HG02610 (cell line): ENCODE measurements around the gene ATP11A.
"Not testable (repeated sequence)": the region's sequence is repeated elsewhere in the genome, so short reads cannot be mapped to it uniquely, and the experiment has no call there.

Source experiments
- ATAC-seq: cut with Tn5 transposase; IDR thresholded peaks from one replicate; pipeline ENCODE4 v1.9.1; 2021; ENCODE audit warnings: mild to moderate bottlenecking, moderate library complexity; ENCODE audit not compliant: unreplicated experiment

The ATP11A gene

DNA sequence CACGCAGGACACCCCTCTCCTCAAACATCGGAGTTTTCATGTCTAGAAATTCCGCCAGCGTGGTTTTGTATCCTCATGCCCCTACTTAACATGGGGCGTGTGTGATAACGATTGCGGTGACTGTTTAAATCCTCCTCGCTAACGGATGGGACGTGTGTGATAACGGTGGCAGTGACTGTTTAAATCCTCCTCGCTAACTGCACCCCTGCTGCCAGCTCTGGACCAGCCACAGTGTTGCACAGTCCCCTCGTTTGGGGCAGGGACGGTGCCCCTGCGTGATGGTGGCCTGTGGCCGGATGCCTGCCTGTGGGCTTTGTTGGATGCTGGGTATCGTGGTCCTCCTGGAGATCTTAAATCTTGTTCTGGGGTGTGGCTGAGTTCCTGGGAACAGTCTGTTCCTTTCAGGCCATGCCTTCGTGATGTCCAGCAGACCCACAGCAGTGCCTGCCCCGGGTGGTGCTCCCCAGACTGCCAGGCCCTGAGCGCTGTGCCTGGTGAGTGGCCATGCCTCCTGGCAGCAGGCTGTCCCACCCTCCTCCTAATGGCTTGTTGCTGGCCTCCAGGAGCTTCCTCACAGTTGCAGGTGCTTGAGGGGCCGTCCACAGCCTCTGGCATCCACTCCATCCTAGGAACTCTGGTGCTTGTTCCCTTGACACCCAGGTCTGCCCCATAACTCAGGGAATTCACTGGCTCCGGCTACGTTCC is 156.7 kb downstream of the ATP11A start:
- ATAC-seq = no peak

GRCh38 chr13:112849500-112849899 is 159.7 kb downstream of the ATP11A start:
- ATAC-seq = no peak

DNA sequence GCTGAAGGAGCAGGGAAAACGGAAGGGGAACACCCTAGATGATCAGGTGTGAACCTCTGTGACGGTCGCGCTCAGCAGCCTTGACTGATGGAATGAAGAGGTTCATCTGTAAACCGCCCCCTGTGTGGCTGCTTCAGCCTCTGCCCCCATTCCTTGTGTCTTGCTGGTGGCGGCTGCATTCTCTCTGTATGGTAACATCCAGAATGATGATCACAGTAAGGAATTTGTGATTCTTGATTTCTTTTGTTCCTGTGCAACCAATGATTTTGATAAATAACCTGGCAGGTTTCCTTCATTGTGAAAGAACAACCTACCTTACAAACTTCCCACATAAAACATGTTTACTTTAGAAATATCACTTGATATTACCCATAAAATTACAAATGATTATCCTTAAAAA is 160.4 kb downstream of the ATP11A start:
- ATAC-seq = no peak

- no peak for ATAC-seq
Measured at GRCh38 chr13:112851107-112852038, 161.5 kb downstream of the ATP11A start.

GRCh38 chr13:112852392-112852791 is 162.6 kb downstream of the ATP11A start:
- ATAC-seq = no peak

DNA sequence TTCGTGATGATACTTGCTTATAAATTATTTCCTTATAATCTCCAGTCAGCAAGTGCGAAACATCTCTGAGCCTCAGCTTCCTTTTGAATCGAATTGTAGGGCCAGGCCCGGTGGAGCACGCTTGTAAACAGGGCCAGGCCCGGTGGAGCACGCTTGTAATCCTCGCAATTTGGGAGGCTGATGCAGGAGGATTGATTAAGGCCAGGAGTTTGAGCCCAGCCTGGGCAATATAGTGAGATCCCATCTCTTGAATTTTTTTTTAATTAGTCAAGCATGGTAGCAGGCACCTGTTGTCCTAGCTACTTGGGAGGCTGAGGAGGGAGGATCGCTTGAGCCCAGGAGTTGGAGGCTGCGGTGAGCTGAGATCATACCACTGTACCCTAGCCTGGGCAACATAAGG is 163.0 kb downstream of the ATP11A start:
- ATAC-seq = no peak

GRCh38 chr13:112854321-112854720 is 164.5 kb downstream of the ATP11A start:
- no peak for ATAC-seq

GRCh38 chr13:112855859-112856258 is 166.0 kb downstream of the ATP11A start:
- ATAC-seq = no peak

DNA sequence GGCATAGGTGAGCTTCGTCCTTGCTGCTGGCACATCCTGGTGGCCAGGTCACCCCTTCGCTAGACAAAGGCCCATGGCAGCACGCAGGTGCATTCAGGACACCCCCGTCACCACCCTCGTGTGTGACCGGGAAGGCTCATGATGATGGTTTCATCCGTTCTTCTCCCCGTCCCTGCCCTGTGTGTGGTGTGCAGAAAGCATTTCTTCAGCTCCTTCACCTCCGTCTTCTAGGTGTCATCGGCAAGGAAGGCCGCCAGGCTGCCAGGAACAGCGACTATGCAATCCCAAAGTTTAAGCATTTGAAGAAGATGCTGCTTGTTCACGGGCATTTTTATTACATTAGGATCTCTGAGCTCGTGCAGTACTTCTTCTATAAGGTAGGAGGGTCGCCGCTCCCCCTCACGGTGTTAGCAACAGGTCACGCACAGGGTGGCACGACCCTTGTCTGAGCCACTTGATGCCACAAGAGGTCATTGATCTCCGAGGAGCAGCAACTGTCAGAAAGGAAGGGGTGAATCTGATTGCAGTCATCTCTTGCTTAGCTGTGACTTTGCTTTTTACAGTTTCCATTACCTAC is 168.2 kb downstream of the ATP11A start:
- no peak for ATAC-seq

GRCh38 chr13:112859128-112859816 is 169.4 kb downstream of the ATP11A start:
- ATAC-seq = no peak

- peak; percentile 93 for ATAC-seq
Measured at GRCh38 chr13:112859817-112860190, 170.0 kb downstream of the ATP11A start.

DNA sequence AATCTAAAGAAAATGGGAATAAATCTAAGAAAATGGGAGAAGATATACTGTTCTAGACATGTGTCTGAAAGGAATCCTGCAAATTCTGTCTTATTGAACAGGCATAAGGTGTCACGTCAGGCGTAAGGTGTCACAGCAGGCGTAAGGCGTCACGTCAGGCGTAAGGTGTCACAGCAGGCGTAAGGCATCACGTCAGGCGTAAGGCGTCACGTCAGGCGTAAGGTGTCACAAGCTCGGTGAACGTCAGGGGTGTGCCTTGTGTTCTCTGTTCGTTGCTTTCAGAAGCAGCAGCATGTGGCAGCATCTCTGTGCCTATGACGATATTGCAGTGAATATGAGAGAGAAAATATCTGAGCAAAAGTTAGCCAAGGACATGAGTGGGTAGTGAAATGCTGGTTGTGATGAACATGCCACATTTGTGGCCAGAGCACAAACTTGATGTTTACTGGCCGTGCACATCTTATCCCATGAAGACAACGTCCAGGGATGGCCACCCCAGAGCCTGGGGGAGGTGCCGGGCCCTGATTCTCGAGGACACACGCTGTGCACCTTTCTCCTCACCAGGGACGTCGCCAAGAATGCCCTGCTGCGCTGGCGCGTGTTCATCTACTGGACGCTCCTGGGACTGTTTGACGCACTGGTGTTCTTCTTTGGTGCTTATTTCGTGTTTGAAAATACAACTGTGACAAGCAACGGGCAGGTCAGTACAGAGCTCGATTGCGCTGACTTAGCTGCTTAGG is 172.2 kb downstream of the ATP11A start:
- no peak for ATAC-seq

GRCh38 chr13:112863356-112863755 is 173.5 kb downstream of the ATP11A start:
- not testable (repeated sequence) for ATAC-seq

DNA sequence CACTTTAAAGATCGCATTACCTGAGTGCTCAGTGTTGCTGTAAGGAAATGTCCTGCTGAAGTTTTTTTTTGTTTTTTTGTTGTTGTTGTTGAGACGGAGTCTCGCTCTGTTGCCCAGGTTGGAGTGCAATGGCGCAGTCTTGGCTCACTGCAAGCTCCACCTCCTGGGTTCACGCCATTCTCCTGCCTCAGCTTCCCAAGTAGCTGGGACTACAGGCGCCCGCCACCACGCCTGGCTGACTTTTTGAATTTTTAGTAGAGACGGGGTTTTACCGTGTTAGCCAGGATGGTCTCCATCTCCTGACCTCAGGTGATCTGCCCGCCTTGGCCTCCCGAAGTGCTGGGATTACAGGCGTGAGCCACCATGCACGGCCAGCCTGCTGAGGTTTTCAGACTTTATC is 175.6 kb downstream of the ATP11A start:
- ATAC-seq = not testable (repeated sequence)

GRCh38 chr13:112867301-112867711 is 177.5 kb downstream of the ATP11A start:
- no peak for ATAC-seq

GRCh38 chr13:112868308-112868707 is 178.5 kb downstream of the ATP11A start:
- ATAC-seq = no peak

GRCh38 chr13:112869202-112870050 is 179.6 kb downstream of the ATP11A start:
- no peak for ATAC-seq

DNA sequence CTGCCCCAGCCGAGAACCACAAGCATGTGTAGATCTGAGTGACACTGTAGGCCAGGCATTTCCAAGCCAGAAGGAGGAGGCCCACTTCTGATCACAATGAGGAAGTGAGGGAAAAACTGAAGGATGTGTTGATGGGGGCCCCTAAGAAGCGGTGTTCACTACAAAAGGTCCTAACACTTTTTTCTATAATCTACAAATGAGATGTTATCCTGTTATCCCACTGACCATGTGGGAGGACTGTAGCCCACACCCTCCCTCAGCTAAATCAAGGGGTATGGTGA is 180.2 kb downstream of the ATP11A start:
- ATAC-seq = no peak

DNA sequence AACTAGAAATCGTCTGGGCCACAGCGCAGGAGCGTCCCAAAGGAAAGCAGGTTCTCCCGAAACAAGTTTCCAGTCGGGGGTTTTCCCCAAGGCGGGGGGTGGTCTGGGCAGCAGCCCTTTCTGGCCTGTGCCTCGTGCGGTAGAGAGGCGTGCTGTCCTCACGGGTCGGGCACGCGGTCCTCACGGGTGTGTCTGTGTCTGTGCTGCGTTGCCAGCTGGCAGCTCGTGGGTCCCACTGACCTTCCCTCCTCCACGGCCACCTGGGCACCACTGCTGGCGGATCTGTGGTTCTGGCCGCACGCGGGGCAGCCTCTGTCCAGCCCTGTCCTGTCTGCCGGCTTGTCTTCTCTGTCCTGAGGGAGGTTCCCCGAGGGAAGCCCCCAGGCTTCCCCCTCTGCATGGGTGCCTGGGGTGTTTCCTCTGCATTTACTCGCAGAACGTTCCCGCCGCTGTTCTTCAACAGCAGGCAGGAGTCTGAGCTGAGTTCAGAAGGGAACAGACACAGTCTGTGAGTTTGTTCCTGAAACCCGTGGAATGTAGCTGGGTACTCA is 181.0 kb downstream of the ATP11A start:
- ATAC-seq = no peak

DNA sequence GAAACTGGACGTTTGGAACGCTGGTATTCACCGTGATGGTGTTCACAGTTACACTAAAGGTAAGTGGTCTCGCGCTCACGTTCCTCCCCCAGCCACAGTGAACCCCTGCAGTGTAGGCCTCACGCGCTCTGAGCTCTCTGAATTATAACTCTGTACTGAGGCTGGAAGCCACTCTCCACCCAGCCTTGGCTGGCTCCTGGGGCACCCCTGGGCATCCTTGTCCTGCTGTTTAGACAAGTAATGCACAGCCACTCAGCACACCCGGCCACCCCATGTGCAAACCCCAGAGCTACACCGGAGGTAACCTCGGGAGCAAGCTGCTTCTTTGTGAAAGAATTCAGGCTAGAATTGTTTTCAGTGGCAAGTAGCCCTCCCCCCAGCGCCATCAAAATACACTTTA is 181.9 kb downstream of the ATP11A start:
- ATAC-seq = no peak
